Loucy (cell line): ENCODE measurements around the gene ANKUB1.

Experiments
- H2AFZ ChIP-seq: fragments of 200-600 bp; sonication (generic); 2 replicates; pipeline ENCODE4 v1.6.0; 2016; ENCODE audit warnings: antibody characterized with exemption, mild to moderate bottlenecking, low read length, moderate library complexity
- H3F3A ChIP-seq: fragments of 200-600 bp; 2 replicates; pipeline ENCODE4 v1.6.0; 2016; ENCODE audit warnings: antibody characterized with exemption, low read depth, mild to moderate bottlenecking
- H3K27me3 ChIP-seq: fragments of 200-600 bp; sonication (generic); 2 replicates; pipeline ENCODE4 v1.6.1; 2014; ENCODE audit warnings: low read length, mild to moderate bottlenecking; ENCODE audit not compliant: insufficient read depth, poor library complexity, severe bottlenecking
- H3K36me3 ChIP-seq: fragments of 200-600 bp; sonication (generic); 2 replicates; pipeline ENCODE4 v1.6.1; 2016; ENCODE audit warnings: low read length; ENCODE audit not compliant: insufficient read depth
- H3K4me1 ChIP-seq: fragments of 200-600 bp; sonication (generic); 2 replicates; pipeline ENCODE4 v1.5.1; 2014; ENCODE audit warnings: low read length, mild to moderate bottlenecking; ENCODE audit not compliant: insufficient read depth, poor library complexity, severe bottlenecking
- H3K4me2 ChIP-seq: fragments of 200-600 bp; sonication (generic); 2 replicates; pipeline ENCODE4 v1.6.0; 2014; ENCODE audit warnings: antibody characterized with exemption, low read length, low read depth, mild to moderate bottlenecking; ENCODE audit not compliant: poor library complexity, severe bottlenecking
- H3K4me3 ChIP-seq: fragments of 200-600 bp; sonication (generic); 2 replicates; pipeline ENCODE4 v1.5.1; 2014; ENCODE audit warnings: low read length, mild to moderate bottlenecking, mixed read lengths; ENCODE audit not compliant: poor library complexity, severe bottlenecking
- H3K79me2 ChIP-seq: fragments of 200-600 bp; sonication (generic); 2 replicates; pipeline ENCODE4 v1.6.1; 2014; ENCODE audit warnings: low read length; ENCODE audit not compliant: insufficient read depth
- H3K9ac ChIP-seq: fragments of 200-600 bp; sonication (generic); 2 replicates; pipeline ENCODE4 v1.6.0; 2014; ENCODE audit warnings: mild to moderate bottlenecking, low read depth, low read length, moderate library complexity; ENCODE audit not compliant: poor library complexity, severe bottlenecking
- H3K9me2 ChIP-seq: fragments of 200-600 bp; sonication (generic); replicated peaks from 2 replicates; pipeline ENCODE4 v1.6.1; 2016; ENCODE audit warnings: low read depth, low read length, mixed read lengths
- H3K9me3 ChIP-seq: fragments of 200-600 bp; sonication (generic); 2 replicates; pipeline ENCODE4 v1.6.1; 2014; ENCODE audit warnings: mild to moderate bottlenecking, antibody characterized with exemption, low read length, low read depth; ENCODE audit not compliant: insufficient read depth
- H4K20me1 ChIP-seq: fragments of 200-600 bp; sonication (generic); 2 replicates; pipeline ENCODE4 v1.6.0; 2014; ENCODE audit warnings: antibody characterized with exemption, low read length, mild to moderate bottlenecking; ENCODE audit not compliant: insufficient read depth, poor library complexity, severe bottlenecking
- EZH2phosphoT487 ChIP-seq: fragments of 200-600 bp; IDR thresholded peaks from 2 replicates; pipeline ENCODE4 v1.6.1; 2018; ENCODE audit warnings: antibody characterized with exemption, mild to moderate bottlenecking, moderate library complexity, borderline replicate concordance
- TF ChIP-seq, protein P1 (sequence below): fragments of 200-600 bp; sonication (generic); conservative IDR thresholded peaks from 2 replicates; pipeline ENCODE4 v1.5.1; 2014; ENCODE audit warnings: mild to moderate bottlenecking, antibody characterized with exemption, low read length

ANKUB1 gene

GRCh38 chr3:149723781-149724180 lies 68.6 kb downstream of the ANKUB1 start:
- H3K36me3 ChIP-seq = no peaks in the 10 kb centered on the region
- TF ChIP-seq, protein P1, sequence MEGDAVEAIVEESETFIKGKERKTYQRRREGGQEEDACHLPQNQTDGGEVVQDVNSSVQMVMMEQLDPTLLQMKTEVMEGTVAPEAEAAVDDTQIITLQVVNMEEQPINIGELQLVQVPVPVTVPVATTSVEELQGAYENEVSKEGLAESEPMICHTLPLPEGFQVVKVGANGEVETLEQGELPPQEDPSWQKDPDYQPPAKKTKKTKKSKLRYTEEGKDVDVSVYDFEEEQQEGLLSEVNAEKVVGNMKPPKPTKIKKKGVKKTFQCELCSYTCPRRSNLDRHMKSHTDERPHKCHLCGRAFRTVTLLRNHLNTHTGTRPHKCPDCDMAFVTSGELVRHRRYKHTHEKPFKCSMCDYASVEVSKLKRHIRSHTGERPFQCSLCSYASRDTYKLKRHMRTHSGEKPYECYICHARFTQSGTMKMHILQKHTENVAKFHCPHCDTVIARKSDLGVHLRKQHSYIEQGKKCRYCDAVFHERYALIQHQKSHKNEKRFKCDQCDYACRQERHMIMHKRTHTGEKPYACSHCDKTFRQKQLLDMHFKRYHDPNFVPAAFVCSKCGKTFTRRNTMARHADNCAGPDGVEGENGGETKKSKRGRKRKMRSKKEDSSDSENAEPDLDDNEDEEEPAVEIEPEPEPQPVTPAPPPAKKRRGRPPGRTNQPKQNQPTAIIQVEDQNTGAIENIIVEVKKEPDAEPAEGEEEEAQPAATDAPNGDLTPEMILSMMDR = no peak
- TF ChIP-seq EZH2phosphoT487 = no peak
- no peak overlapping the region for H2AFZ ChIP-seq
- no peaks in the 10 kb centered on the region for H3K4me1 ChIP-seq
- no peak overlapping the region for H3K4me2 ChIP-seq
- no peaks in the 10 kb centered on the region for H3K79me2 ChIP-seq
- H3K9me3 ChIP-seq = peaks cover 4% of the 10 kb centered on the region; the same call in 1 of the 2 replicates
- no peaks in the 10 kb centered on the region for H3K9me2 ChIP-seq
- no peaks in the 10 kb centered on the region for H3K27me3 ChIP-seq
- no peak overlapping the region for H3K9ac ChIP-seq
- no peaks in the 10 kb centered on the region for H4K20me1 ChIP-seq
- no peak overlapping the region for H3K4me3 ChIP-seq
- H3F3A ChIP-seq = no peaks in the 10 kb centered on the region

DNA sequence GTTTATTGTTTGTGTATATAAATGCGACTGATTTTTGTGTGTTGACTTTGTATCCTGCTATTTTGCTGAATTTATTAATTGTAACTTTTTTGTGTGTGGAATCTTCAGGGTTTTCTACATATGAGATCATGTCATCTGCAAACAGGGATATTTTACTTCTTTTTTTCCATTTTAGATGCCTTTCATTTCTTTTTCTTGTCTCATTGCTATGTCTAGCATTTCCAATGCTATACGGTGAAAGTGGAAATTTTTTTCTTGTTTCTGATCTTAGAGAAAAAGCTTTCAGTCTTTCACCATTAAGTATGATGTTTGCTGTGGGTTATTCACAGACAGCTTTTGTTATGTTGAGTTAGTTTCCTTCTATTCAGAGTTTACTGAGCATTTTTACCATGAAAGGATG lies 71.4 kb downstream of the ANKUB1 start:
- H3K79me2 ChIP-seq = no peaks in the 10 kb centered on the region
- H3F3A ChIP-seq = no peaks in the 10 kb centered on the region
- H3K4me2 ChIP-seq = no peak overlapping the region
- no peak overlapping the region for H2AFZ ChIP-seq
- no peaks in the 10 kb centered on the region for H4K20me1 ChIP-seq
- H3K9me3 ChIP-seq = peaks cover 4% of the 10 kb centered on the region; the same call in 1 of the 2 replicates
- TF ChIP-seq, protein P1 = no peak
- TF ChIP-seq EZH2phosphoT487 = no peak
- H3K4me3 ChIP-seq = no peak overlapping the region
- no peaks in the 10 kb centered on the region for H3K27me3 ChIP-seq
- H3K36me3 ChIP-seq = no peaks in the 10 kb centered on the region
- no peaks in the 10 kb centered on the region for H3K4me1 ChIP-seq
- no peak overlapping the region for H3K9ac ChIP-seq
- no peaks in the 10 kb centered on the region for H3K9me2 ChIP-seq

- Histone ChIP-seq H3K9me3 (peaks cover 4% of the 10 kb centered on the region; the same call in 1 of the 2 replicates), H3K9me2 (no peaks in the 10 kb centered on the region), H3K79me2 (no peaks in the 10 kb centered on the region), H4K20me1 (no peaks in the 10 kb centered on the region), H3K4me2 (no peak overlapping the region), H3K36me3 (no peaks in the 10 kb centered on the region), H3K4me3 (no peak overlapping the region), H2AFZ (peak overlapping the region; percentile 53), H3K27me3 (no peaks in the 10 kb centered on the region), H3F3A (no peaks in the 10 kb centered on the region), H3K4me1 (no peaks in the 10 kb centered on the region), H3K9ac (no peak overlapping the region)
- no peak for TF ChIP-seq EZH2phosphoT487
- TF ChIP-seq, protein P1 = peak; percentile 84
Observed at GRCh38 chr3:149717391-149718056, 74.8 kb downstream of the ANKUB1 start.
